OCI-LY3 (cell line): ENCODE data around the gene ATG2A.

Source experiments
- H2AFZ ChIP-seq: fragments of 200-600, 300-600 bp; shearing (Covaris generic); 2 replicates; pipeline ENCODE4 v1.6.0; 2014; ENCODE audit warnings: antibody characterized with exemption, low read depth, low read length
- H3K27ac ChIP-seq: fragments of 200-600, 300-600 bp; sonication (generic); 2 replicates; pipeline ENCODE4 v1.5.1; 2014; ENCODE audit warnings: mild to moderate bottlenecking, low read length, moderate library complexity, mixed read lengths
- H3K27me3 ChIP-seq: fragments of 200-600, 300-600 bp; sonication (generic); 2 replicates; pipeline ENCODE4 v1.6.1; 2014; ENCODE audit warnings: low read depth, low read length, mixed read lengths
- H3K36me3 ChIP-seq: fragments of 200-600, 300-600 bp; sonication (generic); replicated peaks from 2 replicates; pipeline ENCODE3; 2014; ENCODE audit warnings: low read depth, low read length, mixed read lengths
- H3K4me1 ChIP-seq: fragments of 300-600, 200-600 bp; sonication (generic); 2 replicates; pipeline ENCODE4 v1.6.1; 2014; ENCODE audit warnings: low read length, mixed read lengths
- H3K4me2 ChIP-seq: fragments of 200-600, 300-600 bp; sonication (generic); 2 replicates; pipeline ENCODE4 v1.6.1; 2014; ENCODE audit warnings: low read length, mixed read lengths
- H3K4me3 ChIP-seq: fragments of 300-600, 200-600 bp; sonication (generic); 2 replicates; pipeline ENCODE4 v1.5.1; 2014; ENCODE audit warnings: antibody characterized with exemption, mild to moderate bottlenecking, low read length, moderate library complexity
- H3K79me2 ChIP-seq: fragments of 300-600, 200-600 bp; shearing (Covaris generic); 2 replicates; pipeline ENCODE4 v1.6.1; 2014; ENCODE audit warnings: mild to moderate bottlenecking, low read length, mixed read lengths
- H3K9ac ChIP-seq: fragments of 300-600, 200-600 bp; shearing (Covaris generic); 2 replicates; pipeline ENCODE4 v1.6.0; 2014; ENCODE audit warnings: mild to moderate bottlenecking, low read length, moderate library complexity
- H3K9me3 ChIP-seq: fragments of 200-600, 300-600 bp; shearing (Covaris generic); 2 replicates; pipeline ENCODE4 v1.6.1; 2014; ENCODE audit warnings: low read length, mixed read lengths; ENCODE audit not compliant: insufficient read depth
- H4K20me1 ChIP-seq: fragments of 200-600, 300-600 bp; sonication (generic); 2 replicates; pipeline ENCODE4 v1.6.1; 2016; ENCODE audit warnings: low read length, mixed read lengths; ENCODE audit not compliant: insufficient read depth
- CTCF ChIP-seq: fragments of 200-600, 300-600 bp; sonication (generic); IDR thresholded peaks from 2 replicates; pipeline ENCODE4 v1.5.1; 2014; ENCODE audit warnings: antibody characterized with exemption, low read length, low read depth
- EZH2phosphoT487 ChIP-seq: fragments of 200-600 bp; shearing (Covaris generic); IDR thresholded peaks from 2 replicates; pipeline ENCODE4 v1.6.1; 2018; ENCODE audit warnings: antibody characterized with exemption, mixed run types, low read depth

The ATG2A gene

DNA sequence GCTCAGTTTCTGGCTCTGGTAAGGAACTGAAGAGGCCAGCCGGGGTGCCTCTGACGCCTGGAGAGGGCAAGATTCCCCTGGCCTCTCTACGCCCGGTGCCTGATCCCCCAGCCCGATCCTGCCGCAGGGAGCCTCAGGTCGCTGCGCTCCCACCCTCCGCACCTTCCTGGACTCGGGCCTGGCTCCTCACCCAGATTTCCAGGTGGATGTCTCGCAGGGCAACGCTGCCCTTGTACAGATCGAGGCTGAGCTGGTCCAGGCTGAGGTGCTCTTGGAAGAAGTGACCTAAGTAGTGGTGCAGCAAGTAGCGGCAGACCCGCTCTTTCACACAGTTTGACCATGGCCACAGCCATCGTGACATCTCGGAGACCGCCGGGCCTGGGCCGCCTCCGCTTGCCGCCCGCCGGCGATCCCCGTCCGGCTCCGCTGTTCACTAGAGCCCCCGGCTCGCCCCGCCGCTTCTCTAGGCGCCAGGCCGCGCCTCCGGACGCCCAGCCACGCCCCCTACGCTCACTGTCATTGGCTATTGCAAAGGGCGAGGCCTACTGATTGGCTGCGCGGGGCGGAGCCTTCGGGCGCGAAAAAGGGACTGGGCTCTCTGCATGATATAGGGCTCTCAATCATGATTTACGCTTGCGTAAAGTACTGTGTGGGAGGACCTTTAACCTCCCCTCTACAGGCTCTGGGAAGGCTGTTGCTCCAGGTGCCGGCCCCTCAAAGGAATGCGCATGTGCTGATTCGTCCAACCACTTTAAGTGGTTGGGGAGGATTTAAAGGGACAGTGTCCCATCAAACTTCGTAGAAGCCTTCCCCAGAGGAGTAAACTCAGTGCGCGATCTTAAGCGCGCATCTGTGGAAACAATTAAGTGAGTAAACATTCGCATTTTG is at the start of gene ATG2A:
ATG2A (minus strand) TSS at position 435 of the 888 bp plus-strand sequence; CDS start at position 361, 74 bp downstream.
- Histone ChIP-seq H3K79me2 (peaks cover 18% of the 10 kb centered on the region), H3K9me3 (no peaks in the 10 kb centered on the region), H3K9ac (peak within 1 kb of the TSS; percentile 89), H3K27me3 (no peaks in the 10 kb centered on the region), H4K20me1 (no peaks in the 10 kb centered on the region), H3K27ac (peak within 1 kb of the TSS; percentile 35), H3K4me1 (peaks cover 16% of the 10 kb centered on the region), H3K4me2 (peak within 1 kb of the TSS; percentile 98), H2AFZ (peak within 1 kb of the TSS; percentile 68), H3K4me3 (peak within 1 kb of the TSS; percentile 90), H3K36me3 (peaks cover 2% of the 10 kb centered on the region)
- TF ChIP-seq CTCF (no peak), EZH2phosphoT487 (no peak)

GRCh38 chr11:64963072-64963631 is 46.1 kb upstream of the ATG2A start:
- TF ChIP-seq CTCF, result no peak
- no peak for TF ChIP-seq EZH2phosphoT487
- Histone ChIP-seq H3K27me3 (peaks cover 13% of the 10 kb centered on the region), H3K9ac (no peak overlapping the region), H3K9me3 (no peaks in the 10 kb centered on the region), H2AFZ (no peak overlapping the region), H3K79me2 (no peaks in the 10 kb centered on the region), H3K4me1 (peaks cover 5% of the 10 kb centered on the region), H3K4me3 (no peak overlapping the region), H4K20me1 (no peaks in the 10 kb centered on the region), H3K4me2 (no peak overlapping the region), H3K36me3 (no peaks in the 10 kb centered on the region), H3K27ac (no peak overlapping the region)

DNA sequence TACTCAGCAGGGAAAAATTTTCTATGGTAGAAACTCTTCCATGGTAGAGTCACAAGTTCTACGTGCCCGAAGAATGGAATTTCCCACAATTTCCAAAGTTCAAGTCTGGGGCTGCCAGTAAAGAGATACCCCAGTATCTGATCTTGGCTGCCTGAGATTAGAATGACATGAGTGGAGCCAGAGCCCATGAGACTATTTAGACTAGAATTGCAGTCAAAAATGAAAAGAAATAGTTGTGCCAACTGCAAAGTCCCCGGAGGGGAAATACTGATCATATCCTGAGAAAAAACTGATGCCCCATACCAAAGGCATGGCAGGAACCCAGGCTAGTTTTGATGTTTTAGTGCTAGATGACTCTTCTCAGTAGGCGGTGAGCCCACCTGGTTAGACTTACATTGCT is 43.7 kb upstream of the ATG2A start:
- H3K9ac ChIP-seq, result no peak overlapping the region
- H3K9me3 ChIP-seq, result no peaks in the 10 kb centered on the region
- no peaks in the 10 kb centered on the region for H3K36me3 ChIP-seq
- no peak overlapping the region for H3K27ac ChIP-seq
- H3K27me3 ChIP-seq, result peaks cover 13% of the 10 kb centered on the region
- TF ChIP-seq EZH2phosphoT487, result no peak
- no peak for TF ChIP-seq CTCF
- H3K4me2 ChIP-seq, result no peak overlapping the region
- H4K20me1 ChIP-seq, result no peaks in the 10 kb centered on the region
- peaks cover 5% of the 10 kb centered on the region for H3K4me1 ChIP-seq
- H2AFZ ChIP-seq, result no peak overlapping the region
- no peak overlapping the region for H3K4me3 ChIP-seq
- H3K79me2 ChIP-seq, result no peaks in the 10 kb centered on the region

GRCh38 chr11:64959498-64959897 is 42.5 kb upstream of the ATG2A start:
- H3K27me3 ChIP-seq, result peaks cover 15% of the 10 kb centered on the region
- no peaks in the 10 kb centered on the region for H3K79me2 ChIP-seq
- no peaks in the 10 kb centered on the region for H4K20me1 ChIP-seq

More at GRCh38 chr11:64959498-64959897, 42.5 kb upstream of the ATG2A start:
- no peaks in the 10 kb centered on the region for H3K9me3 ChIP-seq
- TF ChIP-seq CTCF, result no peak
- TF ChIP-seq EZH2phosphoT487, result no peak
- no peak overlapping the region for H3K9ac ChIP-seq
- no peak overlapping the region for H3K4me3 ChIP-seq
- H3K4me1 ChIP-seq, result no peaks in the 10 kb centered on the region
- H3K27ac ChIP-seq, result no peak overlapping the region
- no peak overlapping the region for H2AFZ ChIP-seq
- H3K36me3 ChIP-seq, result no peaks in the 10 kb centered on the region
- no peak overlapping the region for H3K4me2 ChIP-seq
